ENCODE data around the gene NBEAL2.

The NBEAL2 gene

DNA sequence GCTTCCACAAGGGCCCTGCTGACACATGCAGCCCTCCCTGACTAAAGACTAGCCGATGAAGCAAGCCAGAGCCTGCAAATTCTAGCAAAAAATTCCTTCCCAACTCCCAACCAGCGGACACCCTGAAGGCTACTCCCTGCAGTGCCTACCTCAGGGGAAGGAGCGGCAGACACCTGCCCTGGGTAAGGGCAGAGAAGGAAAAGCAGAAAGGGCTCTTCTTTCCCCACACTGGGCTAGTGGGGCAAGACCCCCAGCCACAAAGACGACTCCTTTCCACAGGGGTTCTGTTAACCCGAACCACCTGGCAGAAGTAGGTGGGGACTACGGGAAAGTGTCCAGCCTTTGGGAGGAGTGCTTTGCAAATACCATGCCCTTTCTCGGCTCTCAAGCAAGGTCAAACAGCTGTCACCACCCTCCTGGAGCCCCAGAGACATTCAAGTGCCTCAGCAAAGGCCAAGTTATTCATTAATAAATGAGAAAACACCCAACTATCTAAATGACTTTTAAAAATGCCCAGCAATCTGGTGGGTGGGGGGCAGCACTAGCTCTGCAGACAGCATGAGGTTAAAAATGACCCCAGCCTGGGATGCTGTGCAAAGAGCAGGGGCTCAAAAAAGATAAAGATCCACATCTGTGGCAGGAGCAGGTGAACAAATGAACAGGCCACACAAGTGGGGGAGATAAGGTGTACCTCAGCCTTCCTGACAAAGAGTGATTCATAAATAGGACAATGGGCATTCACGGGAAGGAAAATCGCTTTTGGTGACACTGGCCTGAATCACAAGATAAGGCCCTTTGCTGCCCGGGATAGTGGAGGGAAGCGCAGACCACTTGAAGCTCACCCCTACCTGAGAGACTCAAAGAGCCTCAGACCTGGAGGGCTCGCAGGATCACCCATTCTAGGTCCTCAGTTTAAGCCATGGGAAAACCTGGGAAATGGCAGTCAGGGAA is 36.0 kb upstream of the NBEAL2 start:
- no peak for DNase-seq

DNA sequence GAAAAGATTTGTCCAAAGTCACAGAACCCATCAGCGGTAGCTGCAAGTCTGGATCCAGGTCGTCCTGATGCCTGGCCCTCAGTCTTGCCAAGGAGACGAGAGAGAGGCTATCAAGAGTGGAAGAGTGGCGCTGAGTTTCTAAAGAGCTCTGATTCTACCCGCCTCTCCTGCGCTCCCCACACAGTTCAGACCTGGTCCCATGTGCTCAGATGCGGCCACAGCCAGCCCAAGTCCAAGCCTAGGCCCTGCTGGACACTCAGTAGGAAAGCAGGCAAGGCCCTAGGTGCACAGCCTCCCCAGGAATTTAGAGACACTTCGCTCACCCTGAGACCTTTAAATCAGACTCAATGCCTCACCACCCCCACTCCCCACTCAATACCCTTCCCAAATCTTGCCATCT is 35.3 kb upstream of the NBEAL2 start:
- no peak for DNase-seq

DNA sequence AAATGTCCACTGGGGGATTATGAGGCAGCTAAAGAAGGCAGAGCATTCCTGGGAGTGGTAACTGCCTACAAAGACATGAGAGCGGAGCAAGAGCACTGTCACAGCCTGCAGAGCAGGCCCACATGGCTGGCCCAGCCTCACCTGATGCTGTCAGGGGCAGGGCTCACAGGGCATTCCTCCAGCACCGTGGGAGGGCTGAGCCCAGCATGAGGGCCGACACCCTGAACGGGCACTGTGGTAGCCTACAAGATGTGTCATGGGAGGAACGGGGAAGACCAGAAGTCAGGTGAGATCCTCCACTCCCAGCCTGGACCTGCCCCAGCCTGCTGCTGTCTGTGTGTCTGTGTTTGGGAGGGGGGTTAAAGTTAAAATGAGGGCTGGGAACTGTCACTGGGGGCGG is 33.0 kb upstream of the NBEAL2 start:
- no peak for DNase-seq

DNA sequence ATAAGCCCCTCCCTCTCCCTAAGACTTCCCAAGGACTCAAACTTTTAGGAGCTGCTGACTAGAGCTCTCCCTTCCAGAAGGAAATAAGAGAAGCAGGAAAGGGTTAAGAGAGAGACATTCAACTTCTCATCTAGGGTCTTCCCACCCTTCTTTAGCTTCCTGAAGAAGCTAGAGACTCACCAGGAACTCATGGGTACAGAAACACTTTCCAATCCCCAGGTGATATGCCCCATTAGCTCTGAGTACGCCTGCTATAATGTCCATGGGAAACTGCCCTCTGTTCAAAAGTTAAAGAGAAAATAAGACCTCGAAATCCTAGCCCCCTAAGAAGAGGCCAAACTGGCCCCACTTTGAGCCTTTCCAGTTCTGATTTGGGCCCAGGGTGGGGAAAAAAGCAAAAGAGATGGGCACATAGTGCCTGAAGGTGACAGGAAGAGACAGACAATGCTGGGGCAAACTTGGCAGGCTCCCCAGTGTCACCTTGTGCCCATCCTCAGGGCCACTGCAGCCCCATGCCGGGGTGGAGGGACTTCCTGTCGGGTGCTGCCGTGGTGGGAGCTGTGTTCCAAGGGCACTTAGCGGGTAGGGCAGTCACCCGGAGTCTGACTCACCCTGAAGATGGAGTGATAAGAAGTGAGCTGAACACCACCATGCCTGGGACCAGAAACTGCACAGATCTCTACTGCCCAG is 32.5 kb upstream of the NBEAL2 start:
- DNase-seq = no peak

DNA sequence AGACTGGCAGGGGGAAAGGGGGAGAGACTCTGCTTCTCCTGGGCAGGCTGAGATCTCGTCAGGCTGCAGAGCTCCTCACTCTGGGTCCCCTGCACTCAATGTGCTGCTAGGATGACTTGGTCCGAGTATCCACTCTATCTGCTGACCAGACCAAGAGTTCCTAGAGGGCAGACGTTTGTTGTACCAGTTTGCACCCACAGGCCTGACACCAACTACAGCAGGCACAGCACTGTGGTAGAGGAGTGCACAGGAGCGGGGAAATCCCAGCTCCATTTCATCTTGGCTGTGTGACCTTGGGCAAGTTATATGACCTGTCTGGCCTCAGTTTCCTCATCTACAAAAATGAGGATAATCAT is 31.9 kb upstream of the NBEAL2 start:
- DNase-seq = no peak

DNA sequence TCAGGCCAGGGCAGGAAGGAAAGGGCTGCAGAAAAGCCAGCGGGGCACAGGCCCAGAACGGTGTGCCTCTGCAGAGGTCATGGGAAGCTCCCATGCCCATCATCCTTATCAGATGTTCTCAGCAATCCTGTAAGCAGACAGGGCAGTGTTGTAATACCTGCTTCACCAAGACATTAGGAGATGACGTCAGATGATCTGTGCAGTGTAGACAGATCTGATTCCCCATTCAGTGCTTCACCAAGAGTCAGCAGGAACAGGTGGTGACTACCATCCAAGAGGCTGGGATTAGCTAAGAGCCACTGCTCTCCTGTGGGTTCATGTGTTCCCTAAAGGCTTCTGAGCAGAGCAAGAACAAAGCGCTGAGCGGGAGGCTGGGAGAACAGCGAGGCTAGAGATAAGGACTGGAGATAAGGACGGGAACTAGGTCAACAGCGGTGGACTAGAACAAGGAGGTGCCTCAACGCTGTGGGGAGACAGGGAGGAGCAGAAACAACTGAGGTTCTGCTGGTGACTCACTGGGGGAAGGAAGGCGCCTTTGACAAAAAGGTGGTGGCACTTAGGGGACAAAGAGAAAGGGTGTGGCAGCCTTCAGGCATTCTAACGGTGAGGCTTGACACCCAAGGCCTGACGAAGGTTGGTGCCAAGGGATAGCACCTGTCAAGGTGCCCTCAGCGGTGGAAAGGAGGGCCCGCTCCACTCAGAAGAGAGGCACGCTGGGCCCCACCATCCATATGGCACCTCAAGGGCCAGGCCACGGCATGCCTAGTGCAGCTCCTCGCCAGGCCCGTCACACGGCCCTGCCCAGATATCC is 31.3 kb upstream of the NBEAL2 start:
- no peak for DNase-seq

DNA sequence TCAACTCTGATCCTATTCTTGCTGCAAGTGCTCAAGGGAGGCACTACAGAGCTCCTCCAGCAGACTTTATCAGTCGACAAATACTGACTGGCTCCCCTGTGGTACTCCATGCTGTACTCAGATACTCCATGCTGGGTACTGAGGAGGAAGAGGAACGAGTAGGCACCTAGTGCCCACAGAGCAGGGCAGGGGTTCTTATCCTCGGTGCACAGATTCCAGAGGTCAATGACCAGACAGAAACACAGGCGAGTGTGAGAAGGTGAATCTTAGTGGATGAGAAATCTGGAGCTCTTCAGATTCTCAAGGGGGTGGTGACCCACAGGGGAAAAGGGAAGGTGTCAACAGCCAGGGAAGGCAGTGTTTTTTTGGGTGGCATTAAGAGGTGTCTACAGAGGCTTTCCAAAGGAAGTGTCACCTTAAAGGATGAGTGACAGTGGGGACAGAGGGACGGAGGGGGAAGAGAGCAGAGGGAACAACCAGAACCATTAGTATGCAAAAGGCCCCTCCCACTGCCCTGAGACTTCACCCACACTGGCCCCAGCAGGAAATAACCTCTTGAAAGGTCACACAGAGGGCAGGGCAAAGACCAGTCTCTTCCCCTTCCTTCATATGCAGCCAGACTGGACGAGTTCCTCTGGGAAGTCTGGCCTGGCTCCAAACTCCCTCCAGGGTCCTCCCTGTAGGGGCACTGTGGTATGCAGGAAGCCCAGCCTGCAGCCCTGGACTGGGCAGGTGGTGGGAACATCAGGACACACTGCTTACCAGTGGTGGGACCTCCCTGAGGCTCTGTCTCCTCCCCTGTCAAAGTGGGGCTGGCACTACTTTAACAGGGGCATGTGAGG is 30.4 kb upstream of the NBEAL2 start:
- no peak for DNase-seq

DNA sequence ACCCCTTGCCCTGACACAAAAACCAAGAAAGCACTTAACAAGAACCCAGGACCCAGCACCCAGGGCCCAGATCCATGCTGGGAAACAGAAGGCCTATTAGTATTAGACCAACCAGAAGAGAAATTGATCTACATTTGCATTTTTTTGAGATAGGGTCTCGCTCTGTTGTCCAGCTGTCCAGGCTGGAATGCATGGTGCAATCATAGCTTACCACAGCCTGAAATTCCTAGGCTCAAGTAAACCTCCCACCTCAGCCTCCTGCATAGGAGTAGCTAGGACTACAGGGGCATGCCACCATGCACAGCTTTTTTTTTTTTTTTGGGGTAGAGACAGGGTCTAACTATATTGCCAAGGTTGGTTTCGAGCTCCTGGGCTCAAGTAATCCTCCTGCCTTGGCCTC is 29.3 kb upstream of the NBEAL2 start:
- DNase-seq = no peak

DNA sequence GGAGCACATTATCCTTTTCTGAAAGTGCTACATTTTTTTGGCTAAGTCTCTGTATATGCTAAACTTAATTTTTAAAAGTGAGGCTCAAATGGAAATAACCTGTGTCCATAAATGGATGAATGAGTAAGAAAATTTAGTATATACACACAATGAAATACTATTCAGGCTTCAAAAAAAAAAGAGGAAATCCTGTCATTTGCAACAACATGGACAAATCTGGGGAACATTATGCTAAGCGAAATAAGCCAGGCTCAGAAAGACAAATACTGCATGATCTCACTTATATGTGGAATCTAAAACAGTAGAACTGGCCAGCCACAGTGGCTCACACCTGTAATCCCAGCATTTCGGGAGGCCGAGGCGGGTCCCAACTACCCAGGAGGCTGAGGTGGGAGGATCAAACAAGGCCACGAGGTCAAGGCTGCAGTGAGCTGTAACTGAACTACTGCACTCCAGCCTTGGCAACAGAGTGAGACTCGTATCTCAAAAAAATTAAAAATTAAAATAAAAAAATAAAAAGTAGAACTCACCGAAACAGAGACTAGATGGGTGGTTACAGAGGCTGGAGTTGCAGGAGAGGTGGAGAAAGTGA is 28.7 kb upstream of the NBEAL2 start:
- DNase-seq = no peak

DNA sequence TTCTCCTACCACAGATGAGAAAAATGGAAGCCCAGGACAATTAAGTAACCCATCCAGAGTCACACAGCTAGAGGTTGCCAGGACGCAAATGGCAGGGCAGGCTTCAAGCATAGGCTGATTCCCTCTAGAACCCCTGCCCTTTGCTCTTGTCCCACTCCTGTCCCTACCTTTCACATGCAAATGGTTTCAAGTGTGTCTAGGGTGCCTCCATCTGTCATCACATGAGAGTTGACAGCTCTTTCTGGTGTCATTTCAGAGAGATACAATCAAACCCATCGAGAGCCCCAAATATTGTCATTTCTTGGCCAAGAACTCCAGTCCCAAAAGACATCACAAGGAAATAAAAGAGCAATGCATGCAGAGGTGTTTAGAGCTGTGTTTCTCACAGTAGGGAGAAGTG is 26.7 kb upstream of the NBEAL2 start:
- no peak for DNase-seq

DNA sequence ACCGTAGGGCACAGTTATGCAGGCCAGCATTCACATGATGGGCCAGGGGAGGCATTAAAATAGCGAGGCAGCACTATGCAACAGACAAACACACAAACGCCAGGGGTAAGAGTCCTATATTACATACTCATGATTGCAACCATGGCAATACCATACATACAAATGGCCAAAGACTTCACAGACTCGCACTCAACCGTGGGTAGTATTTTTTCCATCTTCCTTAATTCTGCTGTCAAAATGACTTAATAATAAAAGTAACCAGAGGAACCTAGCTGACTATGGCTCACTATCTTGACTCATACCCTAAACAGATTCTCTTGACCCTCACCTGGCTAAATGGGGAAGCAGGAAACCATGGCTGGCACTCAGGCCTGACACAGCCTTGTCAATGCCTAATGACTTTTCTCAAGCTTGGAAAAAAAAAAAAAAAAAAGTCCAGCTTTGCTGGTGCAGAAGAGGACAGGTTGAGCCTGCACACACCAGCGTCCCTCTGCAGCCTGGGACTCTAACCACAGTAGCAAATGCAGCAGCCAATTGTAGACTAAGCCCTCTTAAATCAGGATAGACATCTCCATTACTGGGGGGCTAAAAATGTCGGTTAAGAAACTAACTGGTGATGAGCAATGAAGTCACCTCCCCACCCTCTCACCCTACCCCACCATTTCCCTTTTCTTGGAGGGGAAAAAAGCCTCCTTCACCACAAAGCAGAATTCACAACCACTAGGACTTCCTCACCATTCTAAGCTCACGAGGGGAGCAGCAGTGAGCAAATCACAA is 26.0 kb upstream of the NBEAL2 start:
- no peak for DNase-seq

DNA sequence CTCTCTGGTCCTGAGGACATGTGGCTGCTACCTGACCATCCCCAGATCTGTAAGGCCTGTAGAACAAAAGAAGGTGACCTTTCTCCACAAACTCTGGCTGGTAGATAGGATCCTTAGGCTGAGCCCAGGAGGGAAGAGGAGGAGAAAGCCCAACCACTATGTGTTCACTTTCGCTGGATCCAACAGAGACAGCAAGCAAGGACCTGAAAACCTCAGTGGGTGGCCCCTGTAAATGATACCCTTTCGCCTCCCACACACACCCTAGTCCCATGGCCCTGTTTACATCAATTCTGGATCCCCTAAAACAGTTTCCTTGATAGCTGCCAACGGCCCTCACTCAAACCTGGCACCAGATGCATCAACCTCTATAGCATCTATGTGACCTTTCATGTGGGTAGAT is 25.3 kb upstream of the NBEAL2 start:
- no peak for DNase-seq

DNA sequence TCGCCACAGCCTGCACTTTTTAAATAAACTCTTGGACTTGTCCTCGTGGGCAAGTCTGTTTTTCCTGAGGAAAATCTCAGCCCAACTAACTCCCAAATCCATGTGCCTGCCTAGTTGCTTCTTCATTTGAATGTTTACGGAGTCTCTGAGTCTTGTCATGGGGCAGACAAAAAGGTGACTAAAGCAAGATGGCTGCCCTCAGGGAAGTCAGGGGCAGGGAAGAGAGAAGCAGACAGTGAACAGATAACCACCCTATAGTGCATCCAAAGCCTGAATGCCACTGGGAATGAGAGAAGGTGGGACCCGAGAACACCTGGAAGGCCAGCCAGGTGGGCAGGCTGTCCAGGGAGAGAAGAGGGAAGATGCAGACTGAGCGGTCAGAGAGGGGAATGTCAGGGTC is 24.3 kb upstream of the NBEAL2 start:
- DNase-seq = no peak

DNA sequence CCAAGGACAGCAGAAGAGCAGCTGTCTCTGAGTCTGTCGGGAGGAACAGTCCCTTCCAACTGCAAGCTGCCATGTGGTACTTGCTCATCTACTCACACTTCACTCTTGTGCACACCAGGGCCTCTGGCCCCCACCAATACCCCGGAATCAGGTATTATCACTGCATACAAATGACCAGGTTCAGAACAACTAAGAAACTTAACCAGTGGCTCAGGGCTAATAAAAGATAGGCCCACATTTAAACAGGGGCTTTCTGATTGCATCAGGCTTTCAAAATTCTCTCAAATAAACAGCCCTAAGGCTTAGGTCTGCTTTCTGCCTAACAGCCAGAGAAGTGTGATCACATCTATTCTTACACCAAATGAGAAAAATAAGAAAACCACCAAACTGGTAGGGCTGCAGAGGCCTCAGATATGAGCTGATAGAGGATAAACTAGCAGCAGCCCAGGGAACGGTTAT is 23.6 kb upstream of the NBEAL2 start:
- no peak for DNase-seq

DNA sequence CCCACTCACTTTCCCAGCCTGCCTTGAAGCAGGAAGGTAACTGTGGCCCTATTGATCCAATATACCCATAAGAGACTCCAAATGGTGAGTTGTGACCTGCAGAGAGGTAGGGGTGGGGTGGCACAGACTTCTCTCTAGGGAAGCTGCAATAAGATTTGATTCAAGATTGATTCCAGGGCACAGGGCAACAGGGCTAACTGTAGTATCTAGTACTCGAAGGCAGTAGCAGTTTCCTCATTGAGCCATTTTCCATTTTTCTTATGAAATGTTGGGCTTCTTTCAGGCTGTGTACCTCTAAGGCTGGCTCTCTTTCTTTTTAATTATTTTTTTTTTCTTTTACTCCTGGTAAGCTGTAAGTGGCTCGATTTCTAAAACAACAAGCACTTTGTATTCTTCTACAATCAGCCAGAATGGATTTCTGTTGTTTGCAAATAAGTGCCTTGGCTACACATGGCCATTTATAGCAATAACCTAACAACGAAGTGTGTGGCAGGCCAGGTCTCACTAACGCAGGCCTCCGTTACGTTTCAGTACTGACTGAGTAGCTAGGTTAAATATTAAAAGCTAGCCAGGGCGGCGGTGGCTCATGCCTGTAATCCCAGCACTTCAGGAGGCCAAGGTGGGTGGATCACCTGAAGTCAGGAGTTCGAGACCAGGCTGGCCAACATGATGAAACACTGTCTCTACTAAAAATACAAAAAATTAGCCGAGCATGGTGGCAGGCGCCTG is 22.2 kb upstream of the NBEAL2 start:
- no peak for DNase-seq

DNA sequence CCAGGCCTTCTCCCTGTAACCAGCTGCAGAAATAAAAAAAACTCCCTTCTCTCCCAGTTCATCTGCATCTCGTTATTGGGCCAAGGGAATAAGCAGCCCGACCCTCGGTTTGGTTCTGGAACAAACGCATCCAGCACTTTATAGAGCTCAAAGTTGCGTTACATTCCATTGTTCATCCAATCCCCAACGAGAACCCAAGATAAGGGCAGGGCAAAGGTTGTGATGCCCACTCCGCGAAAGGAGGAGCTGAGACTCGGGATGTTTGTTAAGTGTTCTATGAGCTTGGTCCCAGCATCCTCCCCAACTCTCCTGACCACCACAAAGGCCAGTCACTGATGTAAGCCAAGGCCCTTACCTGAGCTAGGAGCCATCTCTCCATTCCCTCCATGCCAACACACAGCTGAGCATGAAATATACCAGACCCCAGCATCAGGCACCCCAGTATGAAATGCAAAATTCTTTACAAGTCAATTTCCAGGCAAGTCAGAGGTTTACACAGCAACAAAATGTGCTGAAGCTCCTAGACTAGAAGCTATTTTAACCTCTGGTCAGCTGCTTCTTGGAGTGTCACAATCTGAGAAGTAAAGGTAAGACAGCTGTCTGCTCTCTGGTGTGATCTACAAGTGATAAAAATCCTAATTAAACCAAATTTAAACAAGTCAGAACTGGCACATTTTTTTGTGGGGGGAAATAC is 20.9 kb upstream of the NBEAL2 start:
- DNase-seq = no peak

DNA sequence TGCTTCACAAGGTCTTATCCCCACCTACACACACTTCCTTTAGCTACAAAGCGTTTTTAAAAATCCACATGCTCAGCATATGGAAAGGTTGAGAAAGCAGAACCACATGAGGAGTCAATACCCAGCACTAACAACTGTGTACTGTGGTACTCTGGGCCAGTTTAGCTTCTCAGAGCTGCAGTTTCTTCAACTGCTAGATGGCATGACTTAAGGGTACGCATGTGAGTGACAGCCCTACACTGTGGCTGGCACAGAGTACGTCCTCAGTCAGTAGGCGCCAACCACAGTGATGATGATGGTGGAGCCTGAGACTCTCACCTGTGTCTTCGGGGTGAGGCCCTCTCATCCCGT is 20.3 kb upstream of the NBEAL2 start:
- no peak for DNase-seq

DNA sequence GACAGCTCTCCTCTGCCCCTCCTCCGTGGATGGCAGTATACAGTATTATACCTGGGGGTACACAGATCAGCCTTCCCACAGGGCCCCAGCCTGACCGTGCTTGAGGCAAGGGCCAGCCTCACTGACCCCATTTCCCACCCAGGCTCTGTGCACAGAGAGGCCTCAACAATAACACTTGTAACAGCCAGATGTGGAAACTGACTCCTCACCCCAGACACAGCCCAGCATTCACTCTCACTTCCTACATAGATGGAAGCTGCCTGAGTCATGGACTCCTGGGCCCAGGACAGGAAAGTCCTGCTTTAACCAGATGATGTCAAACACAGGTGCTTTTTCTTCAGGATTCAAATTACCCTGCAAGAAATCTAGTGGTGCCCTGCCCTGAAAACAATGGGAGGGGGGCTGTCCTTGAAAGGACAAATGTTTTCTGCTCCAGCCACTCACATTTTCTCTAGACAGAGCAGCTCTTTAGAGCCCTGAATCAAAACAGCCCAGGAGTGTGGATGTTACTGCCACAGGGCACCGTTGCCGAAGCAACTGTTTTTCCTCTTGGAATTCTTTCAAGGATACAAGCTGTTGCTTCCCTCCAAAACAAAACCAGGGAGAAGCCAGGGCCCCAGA is 19.3 kb upstream of the NBEAL2 start:
- no peak for DNase-seq

DNA sequence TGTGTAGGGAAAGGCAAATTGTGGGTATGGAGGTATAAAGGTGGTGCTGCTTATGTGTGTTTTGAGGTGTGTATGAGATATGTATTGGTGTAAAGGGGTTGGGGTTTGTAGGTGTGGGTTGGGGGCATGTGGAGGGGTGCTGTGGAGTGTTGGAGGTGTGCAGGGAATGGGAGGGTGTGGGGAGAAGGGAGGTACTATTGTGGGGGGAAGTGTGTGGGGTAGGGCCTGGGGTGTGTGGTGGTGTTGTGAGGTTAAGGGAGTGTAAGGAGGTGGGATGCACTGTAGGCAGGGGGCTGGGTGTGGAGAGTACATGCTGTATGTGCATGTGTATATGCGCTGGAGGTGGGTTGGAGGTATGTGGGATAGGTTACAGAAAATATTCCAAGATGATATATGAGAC is 18.6 kb upstream of the NBEAL2 start:
- DNase-seq = no peak

DNA sequence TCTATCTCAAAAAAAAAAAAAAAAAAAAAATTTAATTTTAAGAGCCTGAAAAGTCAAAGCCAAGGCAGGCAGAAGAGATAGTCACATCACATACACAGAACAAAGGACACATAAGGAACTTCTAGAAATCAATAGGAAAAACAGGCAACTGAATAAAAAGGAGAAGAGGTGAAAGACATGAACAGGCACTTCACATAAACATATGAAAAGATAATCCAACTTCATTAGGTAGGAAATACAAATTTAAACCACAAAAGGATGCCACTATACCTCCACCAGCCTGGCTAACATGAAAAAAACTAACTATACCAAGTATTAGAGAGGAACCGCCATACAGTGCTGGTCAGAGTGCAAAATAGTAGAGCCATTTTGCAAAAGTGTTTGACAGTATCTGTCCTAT is 17.0 kb upstream of the NBEAL2 start:
- DNase-seq = no peak
